ENCODE measurements around the gene SND1.

DNA sequence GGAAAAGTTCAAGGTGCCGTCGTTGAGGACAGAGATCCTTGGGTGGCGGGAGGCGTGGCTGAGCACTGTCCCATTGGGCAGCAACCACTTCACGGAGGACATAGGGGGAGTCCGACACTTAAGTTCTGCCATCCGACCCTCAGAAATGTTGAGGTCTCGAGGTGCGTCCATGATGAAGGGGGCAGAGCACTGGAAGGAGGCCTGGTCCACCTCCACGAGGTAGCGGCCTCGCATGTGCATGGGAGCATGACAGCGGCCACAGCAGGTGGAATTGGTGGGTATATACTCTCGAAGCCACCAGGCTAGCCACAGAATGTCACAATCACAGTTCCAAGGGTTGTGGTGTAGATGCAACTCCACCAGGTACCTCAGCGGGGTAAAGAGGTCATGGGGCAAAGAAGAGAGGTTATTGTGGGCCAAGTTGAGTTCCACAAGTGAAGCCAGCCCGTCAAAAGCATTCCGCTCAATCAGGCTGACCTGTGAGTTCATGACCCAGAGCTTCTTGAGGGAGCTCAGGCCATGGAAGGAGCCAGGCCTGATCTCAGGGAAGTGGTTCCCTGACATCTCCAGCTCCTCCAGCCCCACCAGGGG is 377.5 kb downstream of the SND1 start:
- TF ChIP-seq, protein P1, sequence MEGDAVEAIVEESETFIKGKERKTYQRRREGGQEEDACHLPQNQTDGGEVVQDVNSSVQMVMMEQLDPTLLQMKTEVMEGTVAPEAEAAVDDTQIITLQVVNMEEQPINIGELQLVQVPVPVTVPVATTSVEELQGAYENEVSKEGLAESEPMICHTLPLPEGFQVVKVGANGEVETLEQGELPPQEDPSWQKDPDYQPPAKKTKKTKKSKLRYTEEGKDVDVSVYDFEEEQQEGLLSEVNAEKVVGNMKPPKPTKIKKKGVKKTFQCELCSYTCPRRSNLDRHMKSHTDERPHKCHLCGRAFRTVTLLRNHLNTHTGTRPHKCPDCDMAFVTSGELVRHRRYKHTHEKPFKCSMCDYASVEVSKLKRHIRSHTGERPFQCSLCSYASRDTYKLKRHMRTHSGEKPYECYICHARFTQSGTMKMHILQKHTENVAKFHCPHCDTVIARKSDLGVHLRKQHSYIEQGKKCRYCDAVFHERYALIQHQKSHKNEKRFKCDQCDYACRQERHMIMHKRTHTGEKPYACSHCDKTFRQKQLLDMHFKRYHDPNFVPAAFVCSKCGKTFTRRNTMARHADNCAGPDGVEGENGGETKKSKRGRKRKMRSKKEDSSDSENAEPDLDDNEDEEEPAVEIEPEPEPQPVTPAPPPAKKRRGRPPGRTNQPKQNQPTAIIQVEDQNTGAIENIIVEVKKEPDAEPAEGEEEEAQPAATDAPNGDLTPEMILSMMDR (IDR thresholded peaks at IDR 0.05) = no peak
- no peak for TF ChIP-seq POLR2A (IDR thresholded peaks at IDR 0.05)
